Urothelium cell line (cell line): ENCODE data around the gene KRT7.
A peak's percentile ranks its signal among the peaks of the same experiment; 100 is the strongest.

Source experiments
- DNase-seq: peaks from one replicate; pipeline ENCODE4 v3.0.0; 2011; ENCODE audit warnings: low spot score, mixed read lengths
- FAIRE-seq: peaks from 2 replicates; lab custom pipeline; 2011; peaks lifted over from hg19 to GRCh38; lab: Jason Lieb, UNC

Gene KRT7

DNA sequence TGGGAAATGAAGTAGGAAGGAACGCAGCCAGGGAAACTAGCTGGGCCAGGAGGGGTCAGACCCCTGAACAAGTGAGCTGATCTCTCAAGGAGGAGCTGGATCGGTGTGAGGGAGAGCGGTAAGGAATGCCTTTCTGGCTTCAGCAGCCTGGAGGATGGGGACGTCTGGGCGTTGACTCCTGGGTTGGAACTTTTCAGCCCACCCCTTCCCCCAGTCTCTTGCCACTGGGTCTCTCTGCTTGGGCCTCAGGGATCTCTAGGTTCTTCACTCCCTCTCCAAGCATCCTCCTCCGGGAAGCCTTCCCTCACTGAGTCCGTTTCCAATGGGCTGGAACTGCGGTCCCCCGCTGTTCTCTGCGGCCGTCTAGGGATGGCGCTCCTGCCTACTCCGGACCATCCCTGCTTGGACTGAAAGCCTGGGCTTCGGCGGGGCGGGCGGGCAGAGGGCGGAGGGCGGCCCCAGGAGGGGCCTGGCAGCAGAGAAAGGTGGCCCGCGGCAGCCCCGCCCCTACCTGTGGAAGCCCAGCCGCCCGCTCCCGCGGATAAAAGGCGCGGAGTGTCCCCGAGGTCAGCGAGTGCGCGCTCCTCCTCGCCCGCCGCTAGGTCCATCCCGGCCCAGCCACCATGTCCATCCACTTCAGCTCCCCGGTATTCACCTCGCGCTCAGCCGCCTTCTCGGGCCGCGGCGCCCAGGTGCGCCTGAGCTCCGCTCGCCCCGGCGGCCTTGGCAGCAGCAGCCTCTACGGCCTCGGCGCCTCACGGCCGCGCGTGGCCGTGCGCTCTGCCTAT is at the start of gene KRT7:
Gene KRT7, plus strand, starts transcription at position 570 of the 788 bp plus-strand sequence. Its CDS starts 54 bp downstream, at position 624.
- FAIRE-seq (no peak), DNase-seq (no peak)

DNA sequence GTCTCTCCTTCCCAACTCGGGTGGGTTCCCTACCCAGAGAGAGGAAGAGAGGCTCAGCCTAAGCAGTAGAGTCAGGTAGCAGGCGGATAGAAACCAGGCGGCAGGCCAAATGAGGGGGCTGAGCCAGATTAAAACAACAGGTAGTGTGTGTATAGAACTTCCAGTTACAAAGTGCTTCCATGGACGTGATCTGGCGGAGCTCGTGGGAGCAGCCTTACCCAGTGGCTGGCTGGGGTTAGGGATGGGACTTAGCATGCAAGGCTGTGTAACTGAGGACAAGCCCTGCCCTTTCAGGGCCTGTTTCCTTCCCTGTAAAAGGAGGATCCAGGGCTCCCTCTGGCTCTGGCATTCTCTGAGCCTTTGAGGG is 49.5 kb upstream of the KRT7 start:
- DNase-seq = no peak
- FAIRE-seq = no peak

DNA sequence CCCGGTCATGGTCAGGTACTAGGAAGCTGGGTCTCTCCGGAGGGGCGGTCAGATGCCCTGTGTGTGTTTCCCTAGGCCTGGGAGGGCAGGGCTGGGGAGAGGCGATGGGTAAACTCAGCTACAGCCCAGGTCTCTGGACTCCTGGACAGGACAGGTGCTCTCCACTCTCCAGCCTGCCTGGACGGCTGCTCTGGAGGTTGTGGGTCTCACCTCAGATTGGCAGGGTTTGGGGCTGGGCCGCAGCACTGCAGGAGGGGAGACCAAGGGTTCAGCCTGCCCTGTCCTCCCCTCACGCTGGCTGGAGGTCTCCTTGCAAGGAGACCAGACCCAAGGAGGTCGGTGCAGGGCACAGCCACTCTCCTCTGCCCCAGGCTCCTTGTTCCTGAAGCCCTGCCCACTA is 49.1 kb upstream of the KRT7 start:
- DNase-seq (no peak), FAIRE-seq (no peak)

DNA sequence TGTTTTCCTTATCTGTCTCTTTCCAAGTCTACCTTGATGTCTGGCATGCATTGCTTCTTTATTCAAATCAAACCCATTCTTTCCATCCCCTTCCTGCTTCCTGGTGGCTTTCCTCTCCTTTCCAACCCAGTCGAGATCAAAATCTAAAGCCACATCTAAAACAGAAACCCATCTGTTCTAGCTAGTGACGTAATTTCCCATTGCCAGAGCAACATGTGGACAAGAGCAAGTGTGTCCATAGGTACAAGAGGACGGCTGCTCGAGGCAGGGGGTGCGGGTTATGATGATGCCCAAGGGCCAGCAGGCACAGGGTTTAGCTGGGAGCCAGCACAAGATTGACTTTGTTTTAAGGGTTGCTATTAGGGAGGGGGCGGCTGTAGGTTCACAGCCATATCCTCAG is 48.2 kb upstream of the KRT7 start:
- DNase-seq = no peak
- no peak for FAIRE-seq

DNA sequence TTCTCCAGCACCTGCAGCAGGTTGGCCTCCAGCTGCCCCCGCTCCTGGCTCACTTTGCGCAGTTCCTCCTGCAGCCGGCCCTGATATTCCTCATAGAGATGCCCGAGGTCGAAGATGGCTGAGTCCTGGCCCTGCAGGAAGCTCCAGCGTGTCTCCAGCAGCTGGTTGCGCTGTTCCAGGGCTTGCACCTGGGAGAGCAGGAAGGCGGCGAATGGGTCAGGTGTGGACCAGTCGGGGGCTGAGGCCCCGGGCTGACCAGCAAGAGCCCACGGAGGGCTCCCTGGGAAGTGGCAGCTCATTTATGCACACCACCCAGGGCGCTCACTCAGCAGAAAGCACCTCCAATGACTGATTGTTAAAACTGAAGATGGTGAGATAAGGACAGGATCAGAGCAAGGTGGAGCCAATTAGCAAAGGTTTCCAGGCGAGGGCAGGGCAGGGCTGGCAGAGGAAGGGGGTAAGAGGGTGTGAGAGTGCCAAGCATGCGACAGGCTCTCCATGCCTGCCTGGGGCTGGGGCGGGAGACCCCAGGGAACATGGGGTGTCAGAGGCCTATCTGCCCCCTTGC is 47.6 kb upstream of the KRT7 start:
- no peak for FAIRE-seq

DNA sequence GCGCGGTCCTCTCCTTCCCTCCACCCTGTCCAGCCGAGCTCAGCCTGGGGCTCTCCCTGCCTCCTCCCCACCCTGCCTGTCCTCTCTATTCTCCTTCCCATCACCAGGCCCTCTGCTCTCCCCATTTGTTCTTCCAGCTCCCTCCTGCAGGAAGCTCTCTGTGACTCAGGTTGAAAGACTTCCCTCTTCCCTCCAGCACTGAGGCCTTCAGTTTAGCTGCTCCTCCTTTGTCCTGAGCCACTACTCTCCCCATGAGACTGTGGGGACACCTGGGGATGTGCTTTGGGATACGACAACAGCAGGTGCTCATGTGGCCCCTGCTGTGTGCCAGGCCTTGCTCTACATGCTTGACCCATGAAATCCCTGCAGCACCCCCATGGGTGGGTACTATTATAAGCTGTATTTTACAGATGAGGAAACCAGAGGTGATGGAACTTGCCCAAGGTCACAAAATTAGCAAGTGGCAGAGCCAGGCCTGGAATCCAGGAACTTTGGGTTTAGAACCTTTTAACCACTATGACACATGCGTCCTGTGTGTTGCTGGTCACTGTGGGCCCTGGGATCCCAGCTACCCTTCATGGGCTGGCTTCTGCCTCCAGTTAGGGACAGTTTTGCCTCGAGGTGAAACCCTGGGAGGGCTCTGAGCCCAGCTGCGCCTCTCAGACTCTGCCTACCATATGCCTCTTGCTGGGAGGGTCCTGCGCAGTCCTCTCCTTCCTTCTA is 46.8 kb upstream of the KRT7 start:
- peak; percentile 39 for DNase-seq
- no peak for FAIRE-seq

More for the DNA sequence above, 47.6 kb upstream of the KRT7 start:
- no peak for DNase-seq

DNA sequence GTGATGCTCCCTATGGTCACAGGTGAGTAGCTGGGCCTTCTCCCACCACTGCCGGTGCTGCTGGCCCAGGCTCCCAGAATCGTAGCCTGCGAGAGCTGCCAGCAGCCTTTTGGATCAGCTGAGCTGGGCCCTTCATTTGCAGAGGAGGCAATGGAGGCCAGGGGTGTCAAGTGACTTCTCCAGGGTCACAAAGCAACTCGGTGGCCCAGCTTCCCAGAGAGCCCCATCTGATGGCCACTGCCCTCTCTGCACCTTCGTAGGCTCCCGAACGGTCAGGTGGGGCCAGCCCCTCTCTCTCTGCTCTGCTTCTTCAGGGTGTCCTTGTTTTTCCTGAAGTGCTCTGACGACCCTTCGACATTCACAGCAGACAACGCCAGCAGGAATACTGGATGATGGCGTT is 45.8 kb upstream of the KRT7 start:
- DNase-seq (no peak), FAIRE-seq (no peak)

DNA sequence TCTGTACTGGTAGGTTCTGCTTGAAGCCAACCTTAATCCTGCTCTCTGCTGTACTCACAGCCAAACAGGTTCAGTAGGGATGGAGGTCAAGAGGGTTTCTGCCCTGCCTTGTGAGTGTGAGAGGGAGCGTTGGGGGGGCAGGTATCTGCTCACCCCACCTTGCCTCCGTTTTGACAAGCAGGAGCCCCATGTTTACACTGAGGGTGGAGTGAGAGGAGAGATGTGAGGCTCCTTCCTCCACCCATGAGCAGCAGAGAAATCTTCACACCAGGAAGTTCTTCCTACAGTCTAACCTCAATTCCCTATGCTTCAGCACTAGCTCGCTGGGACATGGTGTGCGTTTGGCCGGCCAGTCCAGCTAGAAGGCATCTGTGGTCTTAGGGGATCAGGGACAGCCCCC is 45.4 kb upstream of the KRT7 start:
- no peak for FAIRE-seq
- DNase-seq = no peak

DNA sequence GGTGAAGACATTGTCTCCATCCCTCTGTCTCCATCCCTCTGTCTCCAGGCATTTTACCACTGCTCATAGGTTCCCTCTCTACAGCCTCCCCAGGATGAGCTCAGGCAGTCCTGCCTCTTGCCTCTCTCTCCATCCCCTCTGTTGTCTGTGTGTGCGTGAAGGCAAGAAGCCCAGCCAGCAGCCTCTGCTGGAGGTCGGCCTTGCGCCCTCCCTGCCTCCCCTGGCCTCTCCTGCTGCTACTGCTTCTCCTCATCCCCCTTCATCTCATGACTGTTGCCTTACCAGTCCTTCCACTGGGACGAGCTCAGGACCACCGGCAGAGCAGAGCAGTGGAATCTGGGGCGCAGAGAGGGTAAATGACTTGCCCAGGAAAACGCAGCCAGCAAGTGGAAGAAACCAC is 44.4 kb upstream of the KRT7 start:
- FAIRE-seq (no peak), DNase-seq (no peak)

DNA sequence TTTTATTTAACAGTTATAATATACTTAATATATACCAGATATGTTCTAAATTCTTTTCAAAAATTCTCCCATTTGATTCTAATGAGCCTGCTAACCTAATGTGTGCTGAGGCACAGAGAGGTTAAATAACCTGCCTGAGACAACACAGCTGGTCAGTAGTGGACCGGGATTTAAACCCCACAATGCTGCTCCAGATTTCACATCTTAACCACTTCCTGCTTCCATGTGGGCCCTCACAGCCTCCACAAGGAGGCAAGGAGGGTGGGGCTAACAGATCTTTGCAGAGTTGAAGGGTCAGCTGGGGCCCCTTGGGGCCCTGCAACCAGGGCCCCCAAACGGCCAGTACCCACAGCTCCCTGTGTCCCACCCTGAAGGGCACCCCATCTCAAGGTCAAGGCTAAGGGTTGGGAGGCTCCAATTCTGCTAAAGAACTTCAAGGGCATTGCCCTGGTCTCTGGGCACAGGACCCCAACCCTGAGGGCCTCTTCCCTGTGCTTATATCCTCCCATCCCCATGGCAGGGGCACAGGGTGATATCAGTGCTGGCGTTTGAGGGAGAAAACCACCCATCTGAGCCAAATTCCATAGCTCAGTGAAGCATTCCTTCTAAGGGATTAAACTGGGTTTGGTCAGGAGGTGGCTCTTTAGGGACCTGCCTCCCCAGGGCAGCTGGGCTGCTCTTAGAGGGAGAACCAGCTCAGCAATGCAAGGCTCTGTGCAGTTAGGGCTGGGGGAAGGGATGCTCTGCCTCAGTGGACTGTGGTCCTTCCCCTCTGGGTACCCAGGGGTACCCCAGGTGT is 43.5 kb upstream of the KRT7 start:
- FAIRE-seq = no peak
- DNase-seq = peak; percentile 52

DNA sequence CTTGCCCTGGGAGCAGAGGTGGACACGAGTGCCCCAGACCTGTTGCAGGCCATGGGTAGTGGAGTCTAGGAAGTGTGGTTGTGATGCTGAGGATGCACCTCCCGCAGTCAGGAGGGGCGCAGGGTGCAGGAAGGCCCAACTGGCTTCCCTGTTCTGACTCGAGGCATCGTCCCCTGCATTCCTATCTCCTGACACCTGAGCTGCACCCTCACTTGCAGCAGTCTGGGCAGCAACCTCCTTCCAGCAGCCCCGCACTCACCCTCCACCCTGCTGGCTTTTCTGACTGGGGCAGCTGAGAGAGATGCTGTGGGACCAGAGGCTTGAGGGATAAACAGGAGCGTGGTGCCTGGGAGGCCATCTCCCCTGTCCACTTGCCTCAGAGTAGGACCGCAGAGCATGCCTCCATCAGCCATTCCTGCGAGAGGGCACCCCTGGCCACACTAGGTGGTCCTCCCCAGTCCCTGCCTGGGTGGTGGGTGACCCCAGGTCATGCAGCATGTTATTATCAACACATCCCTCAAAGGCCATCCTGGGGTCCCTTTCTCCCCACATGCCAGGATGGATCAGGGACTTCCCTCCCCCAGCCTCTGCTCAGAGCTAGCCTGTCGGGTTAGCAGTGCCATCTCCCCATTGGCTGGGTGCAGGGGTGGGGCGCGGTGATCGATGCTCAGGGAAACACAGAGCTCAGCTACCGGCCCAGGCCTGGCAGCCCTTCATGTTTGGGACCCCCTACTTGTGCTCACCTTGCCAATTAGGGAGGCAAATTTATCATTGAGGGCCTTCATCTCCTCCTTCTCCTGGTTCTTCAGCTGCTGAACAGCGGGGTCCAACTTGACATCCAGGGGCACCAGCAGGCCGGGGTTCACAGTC is 41.9 kb upstream of the KRT7 start:
- DNase-seq (no peak), FAIRE-seq (no peak)

DNA sequence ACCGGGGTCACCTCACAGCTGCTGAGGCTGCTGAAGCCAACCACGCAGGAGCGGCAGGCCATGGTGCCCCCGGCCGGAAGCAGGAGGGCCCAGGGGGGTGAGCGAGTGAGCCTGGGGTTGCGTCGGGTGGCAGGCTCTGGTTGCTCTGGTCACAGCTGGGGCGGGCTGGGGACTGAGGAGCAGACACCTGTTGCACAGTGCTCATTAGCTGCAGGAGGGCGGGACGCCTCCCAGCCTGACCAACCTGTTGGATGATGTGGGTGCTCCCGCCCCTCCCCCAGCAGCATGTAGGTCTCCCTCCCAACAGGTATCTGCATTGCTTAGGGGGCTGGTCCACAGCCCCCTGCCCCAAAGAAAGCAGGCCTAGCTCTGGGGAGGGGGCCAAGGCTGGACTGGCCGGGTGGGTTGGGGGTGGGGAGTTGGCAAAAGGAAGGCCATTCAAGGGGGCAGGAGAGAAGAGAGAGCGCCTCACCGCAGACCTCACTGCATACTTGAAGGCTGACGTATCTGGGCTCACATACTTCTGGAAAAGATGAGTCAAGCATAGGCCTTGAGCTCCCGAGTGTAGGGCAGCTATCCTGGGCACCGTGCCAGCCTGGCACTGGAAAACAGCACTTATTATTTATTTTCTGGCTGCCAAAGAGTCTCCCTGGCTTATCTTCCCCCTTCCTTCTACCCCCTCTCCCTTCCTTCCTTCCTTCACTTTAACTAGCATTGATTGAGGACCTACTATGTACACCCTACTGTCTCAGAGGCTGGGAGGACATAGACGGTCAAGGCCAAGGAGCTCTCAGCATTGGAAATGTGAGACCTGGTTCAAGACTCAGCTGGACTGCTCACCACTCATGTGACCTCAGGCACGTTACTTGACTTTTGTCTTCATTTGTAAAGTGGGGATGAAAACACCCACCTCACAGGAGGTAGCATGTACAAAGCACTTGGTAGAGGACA is 40.9 kb upstream of the KRT7 start, which contains the start of gene KRT80:
Gene KRT80, minus strand, starts transcription at position 174 of the 951 bp plus-strand sequence. Its CDS starts 112 bp downstream, at position 62.
- FAIRE-seq (peak; percentile 98), DNase-seq (peak; percentile 96)

DNA sequence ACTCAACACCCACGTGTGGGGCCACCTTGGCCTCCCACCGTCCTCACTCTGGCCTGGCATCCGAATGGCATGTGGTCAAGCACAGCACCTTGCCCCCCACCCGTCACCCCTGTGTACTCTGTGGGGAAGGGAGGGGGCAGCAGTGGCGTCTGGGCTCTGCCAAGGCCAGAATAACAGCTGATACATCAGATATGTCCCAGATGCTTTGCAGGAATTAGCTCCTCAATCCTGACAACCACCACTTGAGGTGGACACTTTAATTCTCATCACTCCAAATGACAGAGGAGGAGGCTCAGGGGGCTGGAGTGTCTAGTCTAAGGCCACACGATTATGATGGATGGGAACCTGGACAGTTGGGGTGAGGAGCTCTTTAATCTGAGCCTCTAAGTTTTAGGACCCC is 39.5 kb upstream of the KRT7 start:
- FAIRE-seq (peak; percentile 88), DNase-seq (no peak)

DNA sequence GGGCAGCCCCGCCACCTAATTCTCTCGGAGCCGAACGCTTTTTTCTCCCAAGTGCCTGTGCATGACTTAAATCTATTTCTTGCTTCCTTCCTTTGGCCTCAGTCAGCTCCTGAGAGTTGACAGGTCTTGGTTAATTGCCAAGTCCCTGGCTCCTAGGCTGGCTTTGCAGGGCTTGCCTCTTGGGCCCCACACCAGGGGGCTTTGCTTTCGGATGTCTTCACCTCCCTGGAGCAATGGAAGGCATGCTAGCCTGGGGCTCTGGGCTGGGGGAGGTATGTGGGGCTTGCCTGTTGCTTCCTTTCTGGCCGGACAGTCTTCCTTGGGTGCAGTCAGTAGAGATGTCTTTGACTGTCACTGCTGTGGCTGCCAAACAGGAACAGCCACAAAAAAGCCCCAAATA is 39.1 kb upstream of the KRT7 start:
- FAIRE-seq = no peak

DNA sequence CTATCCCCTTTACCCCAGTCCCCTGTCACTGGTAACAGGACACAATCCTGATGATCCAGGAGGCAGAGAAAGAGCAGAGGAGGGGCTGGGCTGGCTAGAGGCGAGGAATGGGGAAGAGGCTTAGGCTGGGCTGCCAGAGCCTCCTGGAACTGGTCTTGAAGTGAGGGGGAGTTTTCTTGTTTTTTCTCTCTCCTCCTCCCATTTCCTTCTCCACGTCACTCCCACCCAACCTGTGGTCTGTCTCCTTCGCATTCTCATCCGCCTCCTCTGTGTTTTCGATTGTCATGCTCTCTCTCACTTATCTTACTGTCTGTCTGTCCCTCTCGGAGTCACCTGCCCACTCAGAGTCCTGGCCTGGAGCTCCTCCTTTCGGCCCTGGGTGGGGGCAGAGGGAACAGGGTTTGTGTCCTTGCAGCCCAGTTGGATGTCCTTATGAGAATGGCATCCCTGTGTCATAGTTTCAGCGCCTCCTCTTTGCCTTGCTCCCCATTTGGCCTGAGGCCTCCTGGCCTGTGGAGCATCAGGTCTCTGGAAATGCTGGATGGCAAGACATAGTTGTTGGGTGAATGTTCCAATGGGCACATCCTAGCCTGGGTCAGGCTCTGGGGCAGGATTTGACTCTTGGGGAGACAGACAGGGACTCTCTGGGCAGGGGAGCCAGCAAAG is 37.8 kb upstream of the KRT7 start:
- no peak for DNase-seq
- FAIRE-seq = peak; percentile 87

More for the DNA sequence above, 39.1 kb upstream of the KRT7 start:
- DNase-seq = no peak

DNA sequence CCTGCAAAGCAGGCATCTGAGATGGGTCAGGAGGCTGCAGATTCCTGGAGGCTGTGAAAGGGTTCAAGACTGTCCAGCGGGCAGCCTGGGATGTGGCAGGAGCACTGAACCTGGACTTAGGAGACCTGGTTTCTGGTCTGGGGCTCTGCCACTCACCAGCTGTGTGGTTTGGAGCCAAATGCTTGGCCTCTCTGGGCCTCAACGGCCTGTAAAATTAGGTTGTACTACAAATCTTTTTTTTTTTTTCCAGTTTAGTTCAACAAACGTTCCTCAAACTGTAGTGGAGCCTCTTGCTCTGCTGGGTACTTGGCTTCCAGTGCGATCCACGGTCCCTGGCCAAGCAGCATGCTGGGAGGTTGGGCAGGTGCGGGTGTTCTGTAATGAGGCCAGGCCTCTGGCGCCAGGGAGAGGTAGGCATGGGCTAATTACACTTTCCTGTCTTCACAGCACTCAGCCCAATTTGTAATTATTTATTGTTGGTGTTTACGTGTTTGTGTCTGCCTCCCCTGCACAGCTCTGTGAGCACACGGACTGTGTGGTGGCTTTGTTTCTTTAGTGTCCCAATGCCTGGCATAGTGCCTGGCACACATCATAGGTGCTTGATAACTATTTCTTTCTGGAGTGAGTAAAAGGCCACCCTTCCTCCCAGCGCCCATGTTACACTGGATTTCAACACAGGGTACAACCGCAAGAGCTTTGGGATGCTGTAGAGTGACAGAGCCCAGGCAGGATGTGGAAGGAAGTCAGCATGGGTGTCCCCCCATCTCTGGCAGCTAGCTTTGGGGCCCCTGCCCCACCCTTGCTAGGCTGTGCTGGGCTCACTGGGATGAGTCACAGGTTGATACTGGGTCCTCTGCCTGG is 35.4 kb upstream of the KRT7 start:
- FAIRE-seq = peak; percentile 35
- no peak for DNase-seq

DNA sequence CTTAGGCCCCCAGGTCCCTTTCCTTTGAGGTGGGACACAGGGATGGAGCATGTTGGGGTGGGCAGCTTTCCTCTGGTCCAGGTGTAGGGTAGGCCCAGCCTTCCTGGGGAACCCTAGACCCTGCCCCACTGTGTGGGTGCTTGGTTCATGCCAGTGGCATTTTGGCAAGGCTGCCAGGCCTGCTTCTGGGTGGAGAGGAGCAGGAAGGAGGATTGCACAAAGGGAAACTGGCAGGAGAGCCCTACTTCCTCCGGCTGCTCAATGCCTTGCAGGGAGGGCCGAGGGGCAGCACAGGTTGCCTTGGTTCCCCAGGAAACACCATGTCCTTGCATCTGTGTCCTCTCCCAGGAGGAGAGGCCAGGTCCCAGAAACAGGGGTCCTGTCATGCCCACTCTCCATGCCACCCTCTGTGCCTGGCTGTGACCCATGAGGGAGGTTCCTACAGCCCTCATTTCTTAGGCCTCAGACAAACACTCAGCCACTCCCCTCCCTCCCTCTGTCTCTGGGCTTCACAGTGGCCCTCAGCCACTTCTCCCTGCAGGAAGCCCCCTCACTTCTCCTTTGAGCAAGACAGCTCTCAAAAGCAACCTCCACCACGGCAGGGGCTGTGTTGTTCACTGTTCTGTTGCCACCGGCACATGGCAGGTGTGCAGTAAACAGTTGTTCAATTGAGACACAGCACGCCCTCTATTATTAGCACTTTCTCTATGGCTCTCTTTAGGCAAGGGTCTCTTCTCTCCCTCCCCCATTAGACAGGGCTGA is 34.4 kb upstream of the KRT7 start:
- FAIRE-seq (no peak), DNase-seq (no peak)
